SK-MEL-5 (cell line): ENCODE measurements around the gene KLF1. TPM values are rescaled to one million over a fixed set of nuclear protein-coding genes. Genes with fewer than 3 reads are reported as not detected.

Experiments used
- small RNA-seq, 2 experiments: library from RNA; depleted of rRNA; stranded (forward); fragments of <200 nt; gene quantifications; one replicate each; pipeline ENCODE3, GENCODE V24; 2014
- total RNA-seq: library from RNA; depleted of rRNA; stranded (reverse); fragments of >200 nt; shearing (Covaris generic); gene quantifications from 2 replicates; pipeline ENCODE4 v1.2.3, GENCODE V29; 2014; rRNA removed

The KLF1 gene
- total RNA-seq, 1 experiment from 2014 or later: not detected

Small RNAs within 50 kb of the gene (small RNA-seq; reads per million reads assigned to genes)
- gene MIR5695 (0 reads per million in 2 experiments), gene MIR6794 (0 reads per million in 2 experiments)

Other genes with a start within 250 kb of the KLF1 start
- gene MAN2B1, start 220.5 kb downstream of the KLF1 start, total RNA-seq: 32.0 and 33.5 TPM in 2 replicates
- 2.9 and 8.0 TPM in 2 replicates for gene WDR83, start 220.4 kb downstream of the KLF1 start, total RNA-seq
- gene DHPS, start 205.3 kb downstream of the KLF1 start, total RNA-seq: 52.7 and 57.8 TPM in 2 replicates
- not detected in 2 replicates for gene GNG14, start 199.2 kb downstream of the KLF1 start, total RNA-seq
- 6.1 and 8.6 TPM in 2 replicates for gene FBXW9, start 190.6 kb downstream of the KLF1 start, total RNA-seq
- gene TNPO2, start 163.3 kb downstream of the KLF1 start, total RNA-seq: 13.9 and 18.2 TPM in 2 replicates
- gene TRIR, start 152.5 kb downstream of the KLF1 start, total RNA-seq: 180 and 188 TPM in 2 replicates
- 100 and 120 TPM in 2 replicates for gene GET3, start 149.7 kb downstream of the KLF1 start, total RNA-seq
- gene BEST2, start 135.4 kb downstream of the KLF1 start, total RNA-seq: not detected in 2 replicates
- 4.9 and 5.7 TPM in 2 replicates for gene HOOK2, start 111.6 kb downstream of the KLF1 start, total RNA-seq
- gene JUNB, start 95.7 kb downstream of the KLF1 start, total RNA-seq: 30.1 and 30.7 TPM in 2 replicates
- gene PRDX2, start 85.4 kb downstream of the KLF1 start, total RNA-seq: not detected in 2 replicates
- gene THSD8, start 85.1 kb downstream of the KLF1 start, total RNA-seq: 4.7 TPM in 1 of 2 replicates, not detected in the other
- 27.6 and 29.2 TPM in 2 replicates for gene RNASEH2A, start 80.6 kb downstream of the KLF1 start, total RNA-seq
- 0.21 and 1.6 TPM in 2 replicates for gene RTBDN, start 52.6 kb downstream of the KLF1 start, total RNA-seq
- gene MAST1, start 48.7 kb downstream of the KLF1 start, total RNA-seq: 1.9 and 2.3 TPM in 2 replicates
- 74.1 and 75.9 TPM in 2 replicates for gene DNASE2, start 5.8 kb downstream of the KLF1 start, total RNA-seq
- 14.2 and 20.5 TPM in 2 replicates for gene GCDH, start 4.0 kb upstream of the KLF1 start, total RNA-seq
- gene SYCE2, start 32.1 kb upstream of the KLF1 start, total RNA-seq: 0.50 and 0.64 TPM in 2 replicates
- 42.1 and 44.7 TPM in 2 replicates for gene FARSA, start 46.5 kb upstream of the KLF1 start, total RNA-seq
- 1,274 and 1,279 TPM in 2 replicates for gene CALR, start 51.4 kb upstream of the KLF1 start, total RNA-seq
- gene RAD23A, start 58.7 kb upstream of the KLF1 start, total RNA-seq: 126 and 134 TPM in 2 replicates
- 39.6 and 45.7 TPM in 2 replicates for gene GADD45GIP1, start 70.0 kb upstream of the KLF1 start, total RNA-seq
- not detected in 2 replicates for gene DAND5, start 82.4 kb upstream of the KLF1 start, total RNA-seq
- 4.2 and 4.9 TPM in 2 replicates for gene NFIX, start 108.3 kb upstream of the KLF1 start, total RNA-seq
- gene LYL1, start 215.7 kb upstream of the KLF1 start, total RNA-seq: not detected in 2 replicates
- gene TRMT1, start 229.5 kb upstream of the KLF1 start, total RNA-seq: 32.9 and 36.8 TPM in 2 replicates
- gene NACC1, start 231.1 kb upstream of the KLF1 start, total RNA-seq: 38.9 and 44.2 TPM in 2 replicates